Measurements from ENCODE around the gene MICA.
"Not testable (repeated sequence)": the region's sequence is repeated elsewhere in the genome, so short reads cannot be mapped to it uniquely, and the experiment has no call there.

MICA gene

DNA sequence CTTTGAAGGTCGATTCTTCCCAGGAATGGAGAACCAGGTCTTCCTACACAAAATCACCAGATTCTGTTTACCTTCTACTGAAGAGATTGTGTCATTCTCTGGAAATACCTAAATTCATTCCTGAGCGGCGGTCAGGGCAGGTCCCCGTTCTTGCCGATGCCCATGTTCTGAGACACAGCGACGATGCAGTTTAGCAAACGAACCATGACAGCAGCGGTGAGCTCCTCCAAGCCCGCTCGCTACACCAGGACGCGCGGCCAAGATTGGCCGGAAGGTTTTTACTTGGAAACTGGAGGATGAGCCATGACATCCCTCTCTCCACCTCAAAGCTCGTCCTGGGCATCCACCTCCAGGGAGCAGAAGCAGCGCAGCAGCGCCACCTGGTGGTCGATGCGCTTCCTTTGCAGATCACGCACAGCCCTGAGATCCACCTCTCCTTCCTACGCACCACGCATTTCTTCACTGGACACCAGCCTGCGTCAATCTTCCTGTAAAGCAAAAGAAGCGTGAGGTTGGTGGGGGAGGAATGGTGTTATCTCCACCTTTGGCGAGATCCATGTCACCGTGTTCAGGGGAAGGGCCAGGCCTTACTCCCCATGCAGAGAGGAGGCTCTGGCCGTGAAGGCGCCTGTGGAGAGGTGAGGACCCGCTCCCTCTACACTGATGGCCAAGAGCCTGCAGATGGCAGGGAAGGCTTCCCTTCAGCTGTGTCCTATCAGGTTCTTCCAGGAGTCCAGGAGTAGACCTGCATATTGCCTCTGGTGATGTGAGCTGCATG, 36.5 kb upstream of the MICA start:
- H3K27me3 ChIP-seq (ENCODE audit: insufficient read depth, low read length) = peaks cover 3% of the 10 kb centered on the region; the same call in 1 of the 2 replicates
- no peak overlapping the region for H3K9ac ChIP-seq (ENCODE audit: low read length)
- H3F3A ChIP-seq (ENCODE audit: insufficient read depth, low read length) = no peaks in the 10 kb centered on the region

DNA sequence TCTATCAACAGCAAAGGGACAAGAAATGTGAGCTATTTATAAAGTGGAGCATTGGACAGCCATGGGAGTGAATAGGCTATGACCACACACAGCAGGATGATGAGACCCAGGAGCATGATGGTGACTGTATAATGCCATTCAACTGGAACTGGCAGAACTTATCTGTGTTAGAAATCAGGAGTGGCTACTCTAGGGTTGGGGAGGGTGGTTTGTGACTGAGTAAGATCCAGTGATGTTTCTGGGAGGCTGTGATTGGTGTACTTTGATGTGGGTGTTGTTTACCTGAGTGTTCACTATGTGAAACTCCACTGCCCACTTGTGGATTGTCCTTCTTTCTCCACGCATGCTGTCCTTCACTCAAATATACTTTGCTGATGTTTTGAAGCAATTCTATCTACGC, 34.9 kb upstream of the MICA start:
- no peaks in the 10 kb centered on the region for H3K36me3 ChIP-seq (ENCODE audit: insufficient read depth, low read length)
- TF ChIP-seq EZH2 (IDR thresholded peaks at IDR 0.05; ENCODE audit: borderline replicate concordance, low read length) = no peak
- TF ChIP-seq, protein P1, sequence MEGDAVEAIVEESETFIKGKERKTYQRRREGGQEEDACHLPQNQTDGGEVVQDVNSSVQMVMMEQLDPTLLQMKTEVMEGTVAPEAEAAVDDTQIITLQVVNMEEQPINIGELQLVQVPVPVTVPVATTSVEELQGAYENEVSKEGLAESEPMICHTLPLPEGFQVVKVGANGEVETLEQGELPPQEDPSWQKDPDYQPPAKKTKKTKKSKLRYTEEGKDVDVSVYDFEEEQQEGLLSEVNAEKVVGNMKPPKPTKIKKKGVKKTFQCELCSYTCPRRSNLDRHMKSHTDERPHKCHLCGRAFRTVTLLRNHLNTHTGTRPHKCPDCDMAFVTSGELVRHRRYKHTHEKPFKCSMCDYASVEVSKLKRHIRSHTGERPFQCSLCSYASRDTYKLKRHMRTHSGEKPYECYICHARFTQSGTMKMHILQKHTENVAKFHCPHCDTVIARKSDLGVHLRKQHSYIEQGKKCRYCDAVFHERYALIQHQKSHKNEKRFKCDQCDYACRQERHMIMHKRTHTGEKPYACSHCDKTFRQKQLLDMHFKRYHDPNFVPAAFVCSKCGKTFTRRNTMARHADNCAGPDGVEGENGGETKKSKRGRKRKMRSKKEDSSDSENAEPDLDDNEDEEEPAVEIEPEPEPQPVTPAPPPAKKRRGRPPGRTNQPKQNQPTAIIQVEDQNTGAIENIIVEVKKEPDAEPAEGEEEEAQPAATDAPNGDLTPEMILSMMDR (IDR thresholded peaks at IDR 0.05; ENCODE audit: low read length) = no peak

More for the DNA sequence above, 36.5 kb upstream of the MICA start:
- Histone ChIP-seq H3K9me3 (ENCODE audit: low read length) (peaks cover 2% of the 10 kb centered on the region; the same call in 1 of the 2 replicates), H4K20me1 (ENCODE audit: insufficient read depth, low read length) (no peaks in the 10 kb centered on the region), H3K4me3 (ENCODE audit: low read depth, low read length, poor library complexity, severe bottlenecking) (peak overlapping the region; percentile 33), H2AFZ (ENCODE audit: low read length) (no peak overlapping the region), H3K79me2 (ENCODE audit: insufficient read depth, low read length) (no peaks in the 10 kb centered on the region), H3K4me1 (ENCODE audit: insufficient read depth, low read length, severe bottlenecking) (peaks cover 4% of the 10 kb centered on the region), H3K4me2 (ENCODE audit: low read length) (peak overlapping the region; percentile 60), H3K9me2 (ENCODE audit: low read depth, low read length) (no peaks in the 10 kb centered on the region), H3K27ac (ENCODE audit: low read depth, low read length, poor library complexity, severe bottlenecking) (no peak overlapping the region), H3K36me3 (ENCODE audit: insufficient read depth, low read length) (no peaks in the 10 kb centered on the region)
- no peak for TF ChIP-seq EZH2 (IDR thresholded peaks at IDR 0.05; ENCODE audit: borderline replicate concordance, low read length)
- TF ChIP-seq, protein P1 (IDR thresholded peaks at IDR 0.05; ENCODE audit: low read length) = peak; percentile 94

DNA sequence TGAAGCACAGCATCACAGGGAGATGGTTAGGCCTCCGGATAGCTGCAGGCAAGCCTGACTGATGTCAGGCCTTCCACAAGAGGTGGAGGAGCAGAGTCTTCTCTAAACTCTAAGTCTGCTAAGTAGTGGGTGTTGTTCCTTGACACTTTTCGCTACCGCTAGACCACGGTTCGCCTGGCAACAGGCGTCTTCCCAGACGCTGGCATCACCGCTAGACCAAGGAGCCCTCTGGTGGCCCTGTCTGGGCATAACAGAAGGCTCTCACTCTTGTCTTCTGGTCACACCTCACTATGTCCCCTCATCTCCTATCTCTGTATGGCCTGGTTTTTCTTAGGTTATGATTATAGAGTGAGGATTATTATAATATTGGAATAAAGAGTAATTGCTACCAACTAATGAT, 29.3 kb upstream of the MICA start:
- not testable (repeated sequence) for H3F3A ChIP-seq (ENCODE audit: insufficient read depth, low read length); H3K4me3 ChIP-seq (ENCODE audit: low read depth, low read length, poor library complexity, severe bottlenecking); H3K27ac ChIP-seq (ENCODE audit: low read depth, low read length, poor library complexity, severe bottlenecking); H4K20me1 ChIP-seq (ENCODE audit: insufficient read depth, low read length); H2AFZ ChIP-seq (ENCODE audit: low read length); H3K9me2 ChIP-seq (ENCODE audit: low read depth, low read length); H3K4me2 ChIP-seq (ENCODE audit: low read length); H3K9me3 ChIP-seq (ENCODE audit: low read length); H3K36me3 ChIP-seq (ENCODE audit: insufficient read depth, low read length); H3K79me2 ChIP-seq (ENCODE audit: insufficient read depth, low read length); H3K4me1 ChIP-seq (ENCODE audit: insufficient read depth, low read length, severe bottlenecking); H3K9ac ChIP-seq (ENCODE audit: low read length); H3K27me3 ChIP-seq (ENCODE audit: insufficient read depth, low read length)

More for the DNA sequence above, 34.9 kb upstream of the MICA start:
- H3K9me3 ChIP-seq (ENCODE audit: low read length) = peaks cover 5% of the 10 kb centered on the region; the same call in 1 of the 2 replicates
- H2AFZ ChIP-seq (ENCODE audit: low read length) = no peak overlapping the region
- no peaks in the 10 kb centered on the region for H3K9me2 ChIP-seq (ENCODE audit: low read depth, low read length)
- H3K27me3 ChIP-seq (ENCODE audit: insufficient read depth, low read length) = peaks cover 6% of the 10 kb centered on the region; the same call in 1 of the 2 replicates
- no peak overlapping the region for H3K4me3 ChIP-seq (ENCODE audit: low read depth, low read length, poor library complexity, severe bottlenecking)
- no peaks in the 10 kb centered on the region for H3F3A ChIP-seq (ENCODE audit: insufficient read depth, low read length)
- no peak overlapping the region for H3K9ac ChIP-seq (ENCODE audit: low read length)
- no peaks in the 10 kb centered on the region for H3K79me2 ChIP-seq (ENCODE audit: insufficient read depth, low read length)
- H3K27ac ChIP-seq (ENCODE audit: low read depth, low read length, poor library complexity, severe bottlenecking) = no peak overlapping the region
- H3K4me1 ChIP-seq (ENCODE audit: insufficient read depth, low read length, severe bottlenecking) = peaks cover 4% of the 10 kb centered on the region
- H3K4me2 ChIP-seq (ENCODE audit: low read length) = no peak overlapping the region
- H4K20me1 ChIP-seq (ENCODE audit: insufficient read depth, low read length) = no peaks in the 10 kb centered on the region

DNA sequence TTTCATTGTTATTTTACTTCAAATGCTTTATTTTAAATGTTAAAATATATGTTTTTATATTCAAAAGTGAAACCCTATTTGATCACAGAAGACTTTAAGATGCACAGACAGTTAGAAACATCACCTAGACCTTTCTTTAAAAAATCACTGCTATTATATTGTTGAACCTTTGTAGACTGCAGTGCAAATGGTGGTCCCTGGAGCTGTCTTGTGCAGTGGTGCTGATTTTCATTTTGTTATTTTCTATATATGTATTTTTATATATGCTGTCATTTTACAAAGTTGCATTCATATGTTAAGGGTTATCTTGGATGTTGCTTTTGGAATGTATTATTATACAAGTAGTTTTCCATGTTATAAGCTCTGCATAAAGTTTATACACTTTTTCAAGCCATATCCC, 27.7 kb upstream of the MICA start:
- no peaks in the 10 kb centered on the region for H3K9me2 ChIP-seq (ENCODE audit: low read depth, low read length)
- no peak overlapping the region for H2AFZ ChIP-seq (ENCODE audit: low read length)
- no peak overlapping the region for H3K4me3 ChIP-seq (ENCODE audit: low read depth, low read length, poor library complexity, severe bottlenecking)
- peaks cover 5% of the 10 kb centered on the region; the same call in 1 of the 2 replicates for H3K9me3 ChIP-seq (ENCODE audit: low read length)
- no peak overlapping the region for H3K9ac ChIP-seq (ENCODE audit: low read length)
- H3K36me3 ChIP-seq (ENCODE audit: insufficient read depth, low read length) = no peaks in the 10 kb centered on the region
- peaks cover 6% of the 10 kb centered on the region; the same call in 1 of the 2 replicates for H3K27me3 ChIP-seq (ENCODE audit: insufficient read depth, low read length)
- no peaks in the 10 kb centered on the region for H3K79me2 ChIP-seq (ENCODE audit: insufficient read depth, low read length)
- H4K20me1 ChIP-seq (ENCODE audit: insufficient read depth, low read length) = no peaks in the 10 kb centered on the region
- no peaks in the 10 kb centered on the region for H3K4me1 ChIP-seq (ENCODE audit: insufficient read depth, low read length, severe bottlenecking)
- no peaks in the 10 kb centered on the region for H3F3A ChIP-seq (ENCODE audit: insufficient read depth, low read length)
- no peak overlapping the region for H3K27ac ChIP-seq (ENCODE audit: low read depth, low read length, poor library complexity, severe bottlenecking)
- H3K4me2 ChIP-seq (ENCODE audit: low read length) = no peak overlapping the region
- TF ChIP-seq EZH2 (IDR thresholded peaks at IDR 0.05; ENCODE audit: borderline replicate concordance, low read length) = no peak
- TF ChIP-seq, protein P1 (IDR thresholded peaks at IDR 0.05; ENCODE audit: low read length) = no peak

Measured in OCI-LY1 (cell line).